Stimulated activated CD4-positive, alpha-beta T cell treated with anti-CD3 and anti-CD28 coated beads, Interleukin-1b, Interleukin-23, amount 100 ng/mL, for 4 hours (primary cell): Measurements from ENCODE around the gene TNPO3.
A peak's percentile ranks its signal among the peaks of the same experiment; 100 is the strongest.

Source experiments
- DNase-seq, 2 donors: peaks; one replicate each; pipeline ENCODE4 v3.0.0-alpha.2; 2020; ENCODE audit warnings: low read depth in 2 of 2

Gene TNPO3

GRCh38 chr7:128939075-128939860 lies 115.6 kb downstream of the TNPO3 start:
- DNase-seq = no peak

- DNase-seq = peak in 1 of 2 donors; percentile 8
Observed at GRCh38 chr7:128938544-128939074, 116.3 kb downstream of the TNPO3 start.

- peak in 1 of 2 donors; percentile 29 for DNase-seq
Observed at GRCh38 chr7:128937647-128938543, 117.0 kb downstream of the TNPO3 start, which contains the start of gene IRF5. Gene IRF5, plus strand, starts transcription at chr7:128937927. Its CDS starts 4,155 bp downstream, at chr7:128942082.

- no peak for DNase-seq
Observed at GRCh38 chr7:128937271-128937646, 117.7 kb downstream of the TNPO3 start.

- no peak for DNase-seq
Observed at GRCh38 chr7:128936798-128937197, 118.1 kb downstream of the TNPO3 start.

GRCh38 chr7:128935342-128935730 lies 119.6 kb downstream of the TNPO3 start:
- no peak for DNase-seq

- no peak for DNase-seq
Observed at GRCh38 chr7:128934361-128935341, 120.3 kb downstream of the TNPO3 start.

GRCh38 chr7:128933180-128933891 lies 121.6 kb downstream of the TNPO3 start:
- DNase-seq = peak; percentile 16 to 25

GRCh38 chr7:128932862-128933179 lies 122.1 kb downstream of the TNPO3 start:
- DNase-seq = no peak

GRCh38 chr7:128931965-128932861 lies 122.7 kb downstream of the TNPO3 start:
- DNase-seq = no peak

- no peak for DNase-seq
Observed at GRCh38 chr7:128931190-128931798, 123.6 kb downstream of the TNPO3 start.

GRCh38 chr7:128928882-128929788 lies 125.8 kb downstream of the TNPO3 start:
- DNase-seq = no peak

GRCh38 chr7:128928159-128928813 lies 126.6 kb downstream of the TNPO3 start:
- DNase-seq = no peak

GRCh38 chr7:128924707-128925588 lies 130.0 kb downstream of the TNPO3 start:
- no peak for DNase-seq

GRCh38 chr7:128923411-128923800 lies 131.5 kb downstream of the TNPO3 start:
- DNase-seq = no peak
